A673 (cell line): ENCODE results near the gene ZBTB32. TPM values are rescaled to one million over a fixed set of nuclear protein-coding genes. Genes with fewer than 3 reads are reported as not detected.
A peak's percentile ranks its signal among the peaks of the same experiment; 100 is the strongest.

Experiments used
- BruUV-seq: library from RNA; stranded (reverse); fragments of 400-500 nt; replicated peaks from 2 replicates; lab custom pipeline; 2021; lab: Mats Ljungman, UMichigan
- CTCF ChIA-PET: fragments of 300-600 bp; sonication (Branson Sonifier 250); formaldehyde crosslinking; loops from one replicate; lab custom pipeline; 2022; ENCODE audit warnings: antibody characterized with exemption; lab: Charles Lee
- POLR2A ChIA-PET: fragments of 300-600 bp; sonication (Branson Sonifier 250); formaldehyde crosslinking; loops from one replicate; lab custom pipeline; 2022; ENCODE audit warnings: antibody characterized with exemption; ENCODE audit not compliant: low non-redundant PET; lab: Charles Lee
- DNase-seq: peaks from one replicate; pipeline ENCODE4 v3.0.0-alpha.2; 2015; ENCODE audit warnings: low spot score
- H3K27ac ChIP-seq: fragments of 200-600 bp; sonication (generic); 2 replicates; pipeline ENCODE4 v1.5.1; 2016; ENCODE audit warnings: mixed run types, low read depth, mild to moderate bottlenecking, mixed read lengths, antibody characterized with exemption, low read length; ENCODE audit not compliant: poor library complexity, severe bottlenecking
- H3K27me3 ChIP-seq: fragments of 200-600 bp; sonication (generic); replicated peaks from 2 replicates; pipeline ENCODE4 v1.6.1; 2017; ENCODE audit warnings: mixed run types, low read depth, mild to moderate bottlenecking, mixed read lengths, antibody characterized with exemption, low read length; ENCODE audit not compliant: insufficient read depth, poor library complexity
- H3K36me3 ChIP-seq: fragments of 200-600 bp; sonication (generic); 2 replicates; pipeline ENCODE4 v1.6.1; 2016; ENCODE audit warnings: mixed run types, mild to moderate bottlenecking, mixed read lengths, antibody characterized with exemption, low read length; ENCODE audit not compliant: insufficient read depth, poor library complexity, severe bottlenecking
- H3K4me1 ChIP-seq: fragments of 200-600 bp; sonication (generic); 2 replicates; pipeline ENCODE4 v1.6.1; 2017; ENCODE audit warnings: mixed run types, mild to moderate bottlenecking, mixed read lengths, antibody characterized with exemption, low read length; ENCODE audit not compliant: insufficient read depth, poor library complexity, severe bottlenecking
- H3K4me3 ChIP-seq: fragments of 200-600 bp; sonication (generic); 2 replicates; pipeline ENCODE4 v1.5.1; 2016; ENCODE audit warnings: low read depth, mixed run types, mild to moderate bottlenecking, mixed read lengths, low read length; ENCODE audit not compliant: poor library complexity, severe bottlenecking
- H3K9me3 ChIP-seq: fragments of 200-600 bp; sonication (generic); 2 replicates; pipeline ENCODE4 v1.6.1; 2016; ENCODE audit warnings: mixed run types, low read depth, mild to moderate bottlenecking, mixed read lengths, antibody characterized with exemption, low read length; ENCODE audit not compliant: poor library complexity, severe bottlenecking
- EZH2 ChIP-seq: fragments of 200-600 bp; sonication (generic); IDR thresholded peaks from 2 replicates; pipeline ENCODE4 v1.6.1; 2017; ENCODE audit warnings: borderline replicate concordance, low read depth, mild to moderate bottlenecking, mixed read lengths, antibody characterized with exemption, low read length; ENCODE audit not compliant: poor library complexity, severe bottlenecking
- intact Hi-C: fragments of 100-400 bp; cut with micrococcal nuclease; formaldehyde crosslinking; loops from one replicate; pipeline ENCODE4 v1.10.0; 2022; ENCODE audit not compliant: unreplicated experiment
- total RNA-seq: library from RNA; stranded (reverse); gene quantifications from 2 replicates; pipeline ENCODE4 v1.2.3, GENCODE V29; 2021
- TF ChIP-seq, protein P1 (sequence below): fragments of 300-800, 200-600 bp; sonication (generic); conservative IDR thresholded peaks from 2 replicates; pipeline ENCODE4 v1.5.1; 2017; ENCODE audit warnings: low read depth, mild to moderate bottlenecking, antibody characterized with exemption, low read length, moderate library complexity, mixed read lengths

Gene ZBTB32
- total RNA-seq, 1 experiment from 2014 or later, result not detected

DNA sequence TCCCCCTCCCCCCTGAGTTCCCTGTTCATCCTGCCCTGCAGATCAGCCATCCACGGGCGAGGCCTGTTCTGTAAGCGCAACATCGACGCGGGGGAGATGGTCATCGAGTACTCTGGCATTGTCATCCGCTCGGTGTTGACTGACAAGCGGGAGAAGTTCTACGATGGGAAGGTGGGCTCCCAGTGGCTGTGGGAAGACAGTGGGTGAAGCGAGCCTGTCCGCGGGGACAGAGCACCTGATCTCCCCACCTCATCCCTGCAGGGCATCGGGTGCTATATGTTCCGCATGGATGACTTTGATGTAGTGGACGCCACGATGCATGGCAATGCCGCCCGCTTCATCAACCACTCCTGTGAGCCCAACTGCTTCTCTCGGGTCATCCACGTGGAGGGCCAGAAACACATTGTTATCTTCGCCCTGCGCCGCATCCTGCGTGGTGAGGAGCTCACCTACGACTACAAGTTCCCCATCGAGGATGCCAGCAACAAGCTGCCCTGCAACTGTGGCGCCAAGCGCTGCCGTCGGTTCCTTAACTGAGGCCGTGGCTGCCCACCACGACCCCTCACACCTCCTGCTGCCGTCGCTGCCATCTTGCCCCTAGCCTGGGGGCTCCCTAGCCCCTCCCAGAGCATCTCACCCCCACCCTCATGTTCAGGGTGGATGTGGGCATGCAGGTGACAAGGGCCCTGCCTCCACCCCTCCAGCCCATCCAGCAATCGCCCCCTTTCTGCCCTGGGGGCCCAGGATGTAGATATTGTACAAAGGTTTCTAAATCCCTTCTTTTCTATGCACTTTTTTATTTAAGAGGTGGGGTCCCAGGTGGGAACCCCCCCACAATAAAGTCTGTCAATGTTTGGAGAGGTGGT, 33.9 kb downstream of the ZBTB32 start:
- Histone ChIP-seq H3K9me3 (no peaks in the 10 kb centered on the region), H3K27me3 (no peaks in the 10 kb centered on the region), H3K27ac (no peak overlapping the region), H3K36me3 (peaks cover 43% of the 10 kb centered on the region), H3K4me3 (no peak overlapping the region), H3K4me1 (no peaks in the 10 kb centered on the region)
- TSS peak; percentile 82 for BruUV-seq
- ChIA-PET CTCF (no interaction called here), POLR2A (no interaction called here)
- intact Hi-C loops, result no loop called here
- DNase-seq, result no peak
- no peak for TF ChIP-seq EZH2
- TF ChIP-seq, protein P1, sequence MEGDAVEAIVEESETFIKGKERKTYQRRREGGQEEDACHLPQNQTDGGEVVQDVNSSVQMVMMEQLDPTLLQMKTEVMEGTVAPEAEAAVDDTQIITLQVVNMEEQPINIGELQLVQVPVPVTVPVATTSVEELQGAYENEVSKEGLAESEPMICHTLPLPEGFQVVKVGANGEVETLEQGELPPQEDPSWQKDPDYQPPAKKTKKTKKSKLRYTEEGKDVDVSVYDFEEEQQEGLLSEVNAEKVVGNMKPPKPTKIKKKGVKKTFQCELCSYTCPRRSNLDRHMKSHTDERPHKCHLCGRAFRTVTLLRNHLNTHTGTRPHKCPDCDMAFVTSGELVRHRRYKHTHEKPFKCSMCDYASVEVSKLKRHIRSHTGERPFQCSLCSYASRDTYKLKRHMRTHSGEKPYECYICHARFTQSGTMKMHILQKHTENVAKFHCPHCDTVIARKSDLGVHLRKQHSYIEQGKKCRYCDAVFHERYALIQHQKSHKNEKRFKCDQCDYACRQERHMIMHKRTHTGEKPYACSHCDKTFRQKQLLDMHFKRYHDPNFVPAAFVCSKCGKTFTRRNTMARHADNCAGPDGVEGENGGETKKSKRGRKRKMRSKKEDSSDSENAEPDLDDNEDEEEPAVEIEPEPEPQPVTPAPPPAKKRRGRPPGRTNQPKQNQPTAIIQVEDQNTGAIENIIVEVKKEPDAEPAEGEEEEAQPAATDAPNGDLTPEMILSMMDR, result no peak

DNA sequence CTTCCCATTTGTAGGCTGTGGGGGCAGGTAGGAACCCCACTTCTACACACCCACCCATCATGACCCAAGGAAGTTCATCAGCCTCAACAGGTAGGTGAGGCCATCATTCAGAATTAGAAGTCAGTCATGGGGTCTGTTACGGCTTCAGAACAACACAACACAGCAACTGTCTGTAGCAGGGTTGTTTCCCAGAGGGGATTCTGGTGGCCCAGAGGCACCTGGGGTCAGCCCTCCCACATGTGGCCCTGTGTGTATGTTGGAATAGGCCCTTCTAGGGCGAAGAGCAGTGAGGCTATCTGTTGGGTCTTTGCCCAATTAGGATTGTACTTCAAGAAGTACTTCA, 34.5 kb downstream of the ZBTB32 start:
- no peak for DNase-seq
- H3K9me3 ChIP-seq, result no peaks in the 10 kb centered on the region
- no peak overlapping the region for H3K4me3 ChIP-seq
- H3K4me1 ChIP-seq, result no peaks in the 10 kb centered on the region
- H3K27me3 ChIP-seq, result no peaks in the 10 kb centered on the region
- no TSS peak for BruUV-seq
- CTCF ChIA-PET, result no interaction called here
- H3K36me3 ChIP-seq, result peaks cover 37% of the 10 kb centered on the region
- intact Hi-C loops, result no loop called here
- POLR2A ChIA-PET, result no interaction called here
- TF ChIP-seq, protein P1, result no peak
- no peak for TF ChIP-seq EZH2
- no peak overlapping the region for H3K27ac ChIP-seq

DNA sequence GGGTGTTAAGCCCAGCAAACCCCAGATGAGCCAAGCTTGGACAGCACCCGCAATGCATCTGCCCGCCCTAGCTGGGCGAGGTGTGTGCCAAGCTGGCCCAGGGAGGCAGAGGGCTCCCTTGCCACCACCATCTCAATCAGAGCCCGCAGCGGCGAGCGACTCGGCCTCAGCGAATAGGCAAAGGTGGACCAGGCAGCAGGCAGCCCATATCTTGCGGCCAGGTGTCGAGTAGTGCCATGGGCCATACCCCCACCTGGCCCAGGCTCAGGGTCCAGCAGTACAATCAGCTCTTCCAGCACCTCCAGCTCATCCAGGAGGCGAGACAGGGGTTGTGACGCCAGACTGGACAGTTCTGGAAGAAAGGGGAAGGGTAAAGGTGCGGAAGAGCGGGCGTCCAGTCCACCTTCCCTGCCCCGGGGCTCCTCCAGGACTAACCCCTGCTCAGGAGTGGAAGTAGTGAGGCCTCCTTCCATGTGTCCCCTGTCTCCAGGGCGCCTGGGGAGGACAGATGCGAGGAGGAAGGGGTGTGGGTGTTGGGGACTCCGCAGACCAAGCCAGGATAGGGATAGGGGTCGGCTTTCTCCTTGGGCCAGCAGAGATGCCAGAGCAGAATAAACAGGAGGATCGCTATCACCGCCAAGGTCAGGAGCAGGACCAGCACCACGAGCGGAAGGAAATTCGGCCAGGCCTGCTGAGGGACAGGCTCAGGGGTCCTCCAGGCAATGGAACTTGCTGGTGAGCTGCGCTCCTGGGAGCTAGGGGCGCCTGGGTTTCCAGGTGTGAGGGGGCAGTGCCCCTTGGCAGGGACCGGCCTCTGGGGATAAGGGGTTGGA, 35.1 kb downstream of the ZBTB32 start:
- Histone ChIP-seq H3K27me3 (no peaks in the 10 kb centered on the region), H3K9me3 (no peaks in the 10 kb centered on the region), H3K4me1 (peaks cover 2% of the 10 kb centered on the region), H3K36me3 (peaks cover 31% of the 10 kb centered on the region), H3K27ac (peak overlapping the region; percentile 75), H3K4me3 (peak overlapping the region; percentile 65)
- CTCF ChIA-PET, result interaction anchor here (1.2 kb wide), 1 partner anchor 44 kb away, joined by 14 read pairs; no protein-coding TSS in a partner anchor
- TF ChIP-seq, protein P1, result no peak
- TF ChIP-seq EZH2, result no peak
- no peak for DNase-seq
- POLR2A ChIA-PET, result no interaction called here
- no TSS peak for BruUV-seq
- intact Hi-C loops, result loop anchor here (10.0 kb wide), 1 partner anchor 195 kb away; the partner anchor contains the start of gene LRFN3
